HK-2 (cell line): ENCODE measurements around the gene RAB11B.
"Not testable (repeated sequence)": the region's sequence is repeated elsewhere in the genome, so short reads cannot be mapped to it uniquely, and the experiment has no call there.

Experiments used
- DNase-seq: peaks from one replicate; pipeline ENCODE4 v3.0.0-alpha.2; 2018; ENCODE audit not compliant: unreplicated experiment

The RAB11B gene

DNA sequence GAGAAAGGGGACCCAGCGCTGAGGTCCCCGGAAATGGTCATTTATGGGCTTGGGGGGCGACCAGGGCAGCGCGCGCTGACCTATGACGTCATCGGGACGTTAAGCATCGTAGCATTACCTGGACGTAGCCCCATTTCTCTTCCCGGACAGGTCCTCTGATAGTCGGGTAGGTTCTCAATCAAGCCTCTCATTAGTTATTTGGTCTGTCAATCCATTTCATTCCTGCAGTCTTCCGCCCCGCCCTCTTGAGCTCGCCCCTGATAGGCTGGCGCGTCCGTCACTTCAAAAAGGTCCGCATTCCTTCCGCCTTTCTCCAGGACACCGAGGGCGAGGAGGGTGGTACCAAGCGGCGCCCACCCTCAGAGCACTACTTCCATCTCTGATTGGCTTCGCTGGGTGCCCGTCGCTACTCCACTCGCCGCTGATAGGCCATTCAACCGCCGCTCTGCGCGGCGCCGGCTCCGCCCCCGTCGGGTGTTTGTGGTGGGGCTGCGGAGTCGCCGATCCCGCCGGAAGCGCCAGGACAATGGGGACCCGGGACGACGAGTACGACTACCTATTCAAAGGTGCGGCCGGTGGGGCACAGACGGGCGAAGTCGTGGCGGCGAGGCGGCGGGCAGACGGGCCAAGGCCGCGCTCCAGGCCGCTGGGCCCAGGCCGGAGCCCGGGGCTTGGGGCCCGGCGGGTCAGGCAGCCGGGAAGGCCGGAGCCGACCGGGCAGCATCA lies at the start of gene RAB11B:
RAB11B (plus strand) TSS at position 470 of the 726 bp plus-strand sequence; CDS start at position 527, 57 bp downstream.
- peak; percentile 100 for DNase-seq

DNA sequence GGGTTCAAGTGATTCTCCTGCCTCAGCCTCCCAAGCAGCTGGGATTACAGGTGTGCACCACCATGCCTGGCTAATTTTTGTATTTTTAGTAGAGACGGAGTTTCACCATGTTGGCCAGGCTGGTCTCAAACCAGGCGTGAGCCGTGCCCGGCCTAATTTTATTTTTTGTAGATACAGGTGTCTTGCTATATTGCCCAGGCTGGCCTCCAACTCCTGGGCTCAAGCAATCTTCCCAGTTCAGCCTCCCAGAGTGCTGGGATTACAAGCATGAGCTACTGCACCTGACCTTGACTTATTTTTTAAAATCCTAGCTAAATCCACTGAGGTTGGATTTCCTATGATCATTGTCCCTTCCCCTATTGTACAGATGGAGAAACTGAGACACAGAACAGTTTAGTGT lies 48.7 kb upstream of the RAB11B start:
- DNase-seq = not testable (repeated sequence)

DNA sequence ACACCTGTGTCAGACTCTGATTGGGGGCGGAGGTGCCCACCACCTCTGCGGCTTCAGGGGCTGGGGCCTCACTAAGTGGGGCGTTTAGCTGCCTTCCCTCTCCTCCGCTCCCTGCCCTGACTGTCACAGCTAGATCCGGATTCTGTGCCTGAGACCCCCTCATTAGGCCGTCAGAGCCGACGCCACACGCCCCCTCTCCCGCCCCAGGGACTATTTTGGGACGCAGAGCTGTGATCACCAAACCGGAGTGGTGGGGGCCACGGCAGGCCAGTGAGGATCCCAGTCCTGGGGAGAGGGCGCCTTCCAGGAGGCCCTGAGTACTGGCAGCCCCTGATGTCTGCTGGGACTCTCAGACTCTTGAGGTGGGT lies 47.9 kb upstream of the RAB11B start:
- no peak for DNase-seq

DNA sequence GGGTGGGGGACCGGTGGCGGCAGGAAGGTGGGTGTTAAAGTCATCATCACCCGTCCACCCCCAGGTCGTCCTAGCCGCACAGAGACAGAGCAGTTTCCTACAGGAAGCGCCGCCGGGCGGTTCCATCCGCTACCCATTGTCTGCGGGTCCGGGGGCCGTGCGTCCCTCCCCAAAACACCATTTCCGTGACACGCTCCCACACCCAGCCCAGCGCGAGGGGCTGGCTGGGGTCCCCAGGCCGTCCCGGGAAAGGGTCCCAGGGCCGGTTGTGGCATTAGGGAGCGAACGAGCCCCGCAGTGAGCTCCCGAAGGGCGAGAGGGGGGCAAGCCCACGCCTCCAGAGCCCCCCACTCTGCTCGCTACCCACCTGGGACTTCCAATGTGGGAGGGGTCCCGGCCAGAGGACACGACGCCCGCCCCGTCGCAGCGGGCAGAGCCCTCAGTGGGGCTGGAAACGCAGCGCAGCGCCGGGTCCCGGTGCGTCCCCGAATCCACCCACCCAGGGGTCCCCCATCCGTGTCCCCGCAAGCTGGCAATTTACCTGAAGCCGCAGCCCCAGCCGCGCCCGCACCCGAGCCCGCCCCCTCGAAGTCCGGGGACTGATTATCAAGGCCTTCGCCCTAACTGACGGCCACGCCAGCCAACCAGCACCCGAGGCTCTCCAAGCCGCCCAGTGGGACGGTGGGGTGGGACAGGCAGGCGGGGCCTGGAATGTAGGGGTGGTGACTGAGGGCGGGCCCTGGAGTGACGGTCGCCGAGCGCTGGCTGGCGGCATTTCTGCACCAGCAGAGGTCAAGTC lies 47.3 kb upstream of the RAB11B start, which contains the start of gene KANK3:
KANK3 (minus strand) TSS at position 579 of the 799 bp plus-strand sequence. CDS start 5,434 bp downstream, outside the sequence.
- peak; percentile 94 for DNase-seq

DNA sequence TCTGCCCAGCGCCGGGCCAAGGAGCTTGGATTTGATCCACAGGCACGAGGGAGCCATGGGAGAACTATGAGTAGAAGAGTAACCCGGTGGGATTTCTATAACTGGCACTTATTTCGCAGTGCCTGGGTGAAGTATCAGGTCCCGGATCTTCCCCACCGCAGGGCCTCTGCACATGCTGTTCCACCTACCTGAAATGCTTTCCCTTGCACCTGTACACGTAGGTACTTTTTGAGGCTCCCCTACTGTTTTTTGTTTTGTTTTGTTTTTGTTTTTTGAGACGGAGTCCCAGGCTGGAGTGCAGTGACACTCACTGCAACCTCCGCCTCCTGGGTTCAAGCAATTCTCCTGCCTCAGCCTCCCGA lies 46.7 kb upstream of the RAB11B start:
- DNase-seq = no peak

DNA sequence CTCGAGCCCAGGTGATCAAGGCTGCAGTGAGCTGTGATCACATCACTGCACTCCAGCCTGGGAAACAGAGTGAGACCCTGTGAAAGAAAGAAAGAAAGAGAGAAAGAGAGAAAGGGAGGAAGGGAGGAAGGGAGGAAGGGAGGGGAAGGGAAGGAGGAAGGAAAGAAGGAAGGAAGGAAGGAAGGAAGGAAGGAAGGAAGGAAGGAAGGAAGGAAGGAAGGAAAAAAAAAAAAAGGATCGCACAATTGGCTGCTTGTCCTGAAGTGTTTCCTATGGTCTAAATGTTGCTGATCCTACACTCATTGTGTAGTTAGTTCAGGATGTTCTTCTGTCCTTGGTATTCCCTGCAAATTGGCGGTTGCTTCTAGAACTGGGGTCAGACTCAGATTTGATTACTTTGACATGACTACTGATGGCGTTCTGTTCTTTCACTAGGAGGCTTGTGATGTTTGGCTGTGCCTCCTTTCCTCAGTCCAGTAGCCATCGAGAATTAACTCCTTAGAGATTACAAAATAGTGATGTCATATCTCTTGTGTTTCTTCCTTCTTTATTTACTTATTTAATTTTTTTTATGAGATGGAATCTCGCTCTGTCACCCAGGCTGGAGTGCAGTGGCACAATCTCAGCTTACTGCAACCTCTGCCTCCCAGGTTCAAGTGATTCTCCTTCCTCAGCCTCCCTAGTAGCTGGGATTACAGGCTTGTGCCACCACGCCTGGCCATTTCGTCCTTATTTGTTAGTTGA lies 40.4 kb upstream of the RAB11B start:
- not testable (repeated sequence) for DNase-seq

DNA sequence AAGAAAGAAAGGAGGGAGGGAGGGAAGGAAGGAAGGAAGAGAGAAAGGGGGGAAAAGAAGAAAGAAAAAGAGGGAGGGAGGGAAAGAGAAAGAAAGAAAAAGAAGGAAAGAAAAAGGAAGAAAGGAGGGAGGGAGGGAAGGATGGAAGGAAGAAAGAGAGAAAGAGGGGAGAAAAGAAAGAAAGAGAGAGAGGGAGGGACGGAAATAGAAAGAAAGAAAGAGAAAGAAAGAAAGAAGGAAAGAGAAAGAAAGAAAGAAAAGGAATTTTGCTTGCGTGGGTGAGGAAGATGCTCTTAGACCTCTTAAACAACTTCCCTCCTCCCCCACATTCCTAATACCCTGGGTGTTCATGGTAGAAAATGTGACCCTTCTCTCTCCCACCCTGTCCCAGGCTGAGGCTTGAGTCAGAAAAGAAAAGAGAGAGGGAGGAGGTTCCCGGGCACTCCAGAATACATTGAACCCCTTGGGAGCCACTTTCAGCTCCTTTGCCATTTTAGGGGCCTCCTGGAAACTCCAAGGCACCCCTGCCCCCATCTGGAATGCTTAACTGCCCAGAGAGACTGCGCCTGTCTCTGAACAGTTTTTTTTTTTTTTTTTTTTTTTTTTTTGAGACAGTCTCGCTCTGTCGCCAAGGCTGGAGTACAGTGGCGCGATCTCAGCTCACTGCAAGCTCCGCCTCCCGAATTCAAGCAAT lies 37.9 kb upstream of the RAB11B start:
- DNase-seq = no peak

DNA sequence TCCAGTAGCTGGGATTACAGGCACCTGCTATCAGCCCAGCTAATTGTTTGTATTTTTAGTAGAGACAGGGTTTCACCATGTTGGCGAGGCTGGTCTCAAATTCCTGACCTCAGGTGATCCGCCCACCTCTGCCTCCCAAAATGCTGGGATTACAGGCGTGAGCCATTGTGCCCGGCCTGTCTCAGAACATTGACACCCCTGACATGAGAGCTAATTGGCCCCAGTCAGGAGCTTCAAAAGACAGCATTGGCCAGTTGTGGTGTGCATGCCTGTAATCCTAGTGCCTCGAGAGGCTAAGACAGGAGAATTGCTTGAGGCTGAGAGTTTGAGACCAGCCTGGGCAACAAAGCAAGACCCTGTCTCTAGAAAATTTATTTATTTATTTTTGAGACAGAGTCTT lies 37.3 kb upstream of the RAB11B start:
- not testable (repeated sequence) for DNase-seq

DNA sequence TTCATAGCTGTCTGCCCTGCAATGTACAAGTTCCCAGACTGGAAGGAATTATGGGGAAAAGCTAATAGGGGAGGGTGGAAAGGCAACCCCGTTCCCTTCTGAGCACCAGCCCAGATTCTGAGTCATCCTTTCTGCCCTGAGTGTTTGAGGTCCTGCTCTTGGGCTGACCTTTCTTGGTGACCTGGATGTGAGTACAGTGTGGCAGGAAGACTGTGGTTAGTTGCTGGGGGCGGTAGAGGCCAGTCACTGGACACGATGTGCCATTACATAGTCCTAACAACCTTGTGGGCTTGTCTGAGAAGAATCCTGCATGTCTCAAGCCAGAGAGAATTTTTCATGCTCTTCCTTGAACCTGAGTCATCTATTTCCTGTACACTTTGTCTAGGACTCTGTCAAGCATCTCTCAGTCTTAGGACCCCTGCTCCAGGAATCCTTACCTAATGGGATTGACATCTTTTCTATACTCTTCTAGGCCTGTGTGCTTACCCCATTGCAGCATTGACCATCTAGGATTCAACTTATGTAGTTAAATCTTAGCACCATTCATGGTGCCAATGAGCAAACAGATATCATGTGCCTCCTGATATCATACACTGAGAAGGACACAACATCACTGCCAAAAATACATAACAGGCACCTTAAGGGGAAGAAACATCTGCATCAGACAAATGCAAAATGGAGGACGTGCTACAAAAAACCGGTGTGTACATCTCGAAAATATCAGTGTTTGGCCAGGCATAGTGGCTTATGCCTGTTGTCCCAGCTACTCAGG lies 34.3 kb upstream of the RAB11B start:
- DNase-seq = peak; percentile 91

DNA sequence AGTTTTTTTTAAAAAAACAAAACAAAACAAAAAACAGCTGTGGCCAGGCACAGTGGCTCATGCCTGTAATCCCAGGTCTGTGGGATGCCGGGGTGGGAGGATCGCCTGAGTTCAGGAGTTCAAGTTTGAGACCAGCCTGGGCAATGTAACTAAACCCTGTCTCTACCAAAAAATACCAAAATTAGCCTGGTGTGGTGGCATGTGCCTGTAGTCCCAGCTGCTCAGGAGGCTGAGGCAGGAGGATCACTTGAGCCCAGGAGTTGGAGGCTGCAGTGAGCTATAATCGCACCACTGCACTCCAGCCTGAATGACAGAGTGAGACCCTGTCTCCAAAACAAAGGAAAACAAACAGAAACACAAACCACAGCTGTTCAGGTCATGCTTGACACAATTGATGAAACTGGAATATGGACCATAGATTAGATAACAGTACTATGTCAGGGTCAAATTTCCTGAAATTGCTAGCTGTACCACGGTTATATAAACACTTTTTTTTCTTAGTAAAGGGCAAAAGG lies 33.1 kb upstream of the RAB11B start:
- DNase-seq = no peak

DNA sequence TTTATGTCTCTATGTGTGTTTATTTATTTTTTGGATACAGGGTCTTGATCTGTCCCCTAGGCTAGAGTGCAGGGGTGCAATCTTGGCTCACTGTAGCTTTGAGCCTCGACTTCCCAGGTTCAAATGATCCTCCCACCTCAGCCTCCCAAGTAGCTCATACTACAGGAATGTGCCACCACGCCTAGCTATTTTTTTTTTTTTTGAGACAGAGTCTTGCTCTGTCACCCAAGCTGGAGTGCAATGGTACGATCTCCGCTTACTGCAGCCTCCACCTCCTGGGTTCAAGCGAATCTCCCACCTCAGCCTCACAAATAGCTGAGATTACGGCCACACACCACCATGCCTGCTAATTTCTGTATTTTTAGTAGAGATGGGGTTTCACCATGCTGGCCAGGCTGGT lies 31.2 kb upstream of the RAB11B start:
- DNase-seq = no peak

DNA sequence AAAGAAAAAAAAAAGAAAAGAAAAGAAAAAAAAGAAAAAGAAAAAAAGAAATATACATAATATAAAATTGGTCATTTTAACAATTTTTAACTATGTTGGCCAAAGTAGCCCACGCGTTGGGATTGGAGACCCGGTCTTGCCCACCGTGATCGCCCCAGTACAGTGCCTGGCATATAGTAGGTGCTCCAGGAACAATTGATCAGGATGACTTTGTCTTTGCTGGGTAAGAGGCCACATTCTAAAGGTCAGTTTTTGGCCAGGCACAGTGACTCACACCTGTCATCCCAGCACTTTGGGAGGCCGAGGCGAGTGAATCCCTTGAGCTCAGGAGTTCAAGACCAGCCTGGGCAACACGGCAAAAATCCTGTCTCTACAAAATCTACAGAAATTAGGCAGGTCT lies 30.0 kb upstream of the RAB11B start:
- DNase-seq = no peak

DNA sequence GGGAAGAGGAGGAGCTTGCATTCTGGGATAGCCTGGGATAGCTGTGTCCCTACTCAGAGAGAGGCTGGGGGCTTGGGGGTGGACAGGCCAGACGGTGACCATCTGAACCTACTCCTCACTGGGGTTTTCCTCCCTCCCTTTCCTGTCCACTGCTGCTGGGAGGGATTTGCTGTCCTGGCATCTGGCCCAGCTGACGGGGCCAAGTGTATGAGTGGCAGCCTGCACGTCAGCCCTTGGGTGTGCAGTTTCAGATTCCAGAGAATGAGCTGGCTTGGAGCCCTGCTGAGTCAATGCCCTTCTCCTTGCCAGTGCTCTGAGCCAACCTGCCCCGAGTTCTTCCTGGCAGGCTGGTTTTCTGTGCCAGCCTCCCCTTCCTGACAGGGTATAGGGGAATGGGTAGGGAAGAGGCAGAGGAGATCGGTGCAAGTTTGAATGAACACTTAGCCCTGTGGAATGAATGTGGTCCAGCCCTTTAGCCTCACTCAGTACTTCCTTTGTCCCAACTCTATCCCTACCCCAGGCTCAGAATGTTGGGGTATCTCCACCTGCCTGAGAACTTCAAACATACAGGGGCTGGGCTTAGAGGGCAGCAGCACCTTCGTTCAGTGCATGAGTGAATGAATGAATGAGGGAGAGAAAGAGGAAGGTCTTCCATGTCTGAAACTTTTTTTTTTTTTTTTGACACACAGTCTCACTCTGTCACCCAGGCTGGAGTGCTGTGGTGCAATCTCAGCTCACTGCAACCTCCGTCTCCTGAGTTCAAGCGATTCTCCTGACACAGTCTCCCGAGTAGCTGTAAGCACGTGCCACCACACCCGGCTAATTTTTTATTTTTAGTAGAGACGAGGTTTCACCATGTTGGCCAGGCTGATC lies 28.0 kb upstream of the RAB11B start:
- DNase-seq = peak; percentile 95

DNA sequence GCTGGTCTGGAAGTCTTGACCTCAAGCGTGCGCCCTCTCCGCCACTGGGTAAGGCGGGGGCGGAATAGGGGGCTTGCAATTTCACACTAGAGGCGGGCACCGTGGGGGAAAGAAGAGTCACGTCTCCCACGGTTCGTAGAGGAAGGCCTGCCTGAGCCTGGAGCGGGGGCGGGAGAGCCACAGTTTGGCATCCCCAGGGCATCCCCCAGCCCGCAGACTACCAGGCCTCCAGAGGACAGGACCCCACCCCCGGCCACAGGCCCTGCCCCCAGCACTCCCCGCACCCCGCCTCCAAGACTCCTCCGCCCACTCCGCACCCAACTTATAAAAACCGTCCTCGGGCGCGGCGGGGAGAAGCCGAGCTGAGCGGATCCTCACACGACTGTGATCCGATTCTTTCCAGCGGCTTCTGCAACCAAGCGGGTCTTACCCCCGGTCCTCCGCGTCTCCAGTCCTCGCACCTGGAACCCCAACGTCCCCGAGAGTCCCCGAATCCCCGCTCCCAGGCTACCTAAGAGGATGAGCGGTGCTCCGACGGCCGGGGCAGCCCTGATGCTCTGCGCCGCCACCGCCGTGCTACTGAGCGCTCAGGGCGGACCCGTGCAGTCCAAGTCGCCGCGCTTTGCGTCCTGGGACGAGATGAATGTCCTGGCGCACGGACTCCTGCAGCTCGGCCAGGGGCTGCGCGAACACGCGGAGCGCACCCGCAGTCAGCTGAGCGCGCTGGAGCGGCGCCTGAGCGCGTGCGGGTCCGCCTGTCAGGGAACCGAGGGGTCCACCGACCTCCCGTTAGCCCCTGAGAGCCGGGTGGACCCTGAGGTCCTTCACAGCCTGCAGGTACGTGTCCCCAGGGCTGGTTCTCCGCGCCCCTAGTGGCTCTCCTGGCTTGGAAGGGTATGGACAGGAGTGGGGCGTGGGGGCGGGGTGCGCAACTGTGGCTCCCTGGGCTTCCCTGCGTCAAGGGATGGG lies 26.1 kb upstream of the RAB11B start, which contains the start of gene ANGPTL4:
ANGPTL4 (plus strand) TSS at position 353 of the 969 bp plus-strand sequence; CDS start at position 520, 167 bp downstream.
- DNase-seq = peak; percentile 84

DNA sequence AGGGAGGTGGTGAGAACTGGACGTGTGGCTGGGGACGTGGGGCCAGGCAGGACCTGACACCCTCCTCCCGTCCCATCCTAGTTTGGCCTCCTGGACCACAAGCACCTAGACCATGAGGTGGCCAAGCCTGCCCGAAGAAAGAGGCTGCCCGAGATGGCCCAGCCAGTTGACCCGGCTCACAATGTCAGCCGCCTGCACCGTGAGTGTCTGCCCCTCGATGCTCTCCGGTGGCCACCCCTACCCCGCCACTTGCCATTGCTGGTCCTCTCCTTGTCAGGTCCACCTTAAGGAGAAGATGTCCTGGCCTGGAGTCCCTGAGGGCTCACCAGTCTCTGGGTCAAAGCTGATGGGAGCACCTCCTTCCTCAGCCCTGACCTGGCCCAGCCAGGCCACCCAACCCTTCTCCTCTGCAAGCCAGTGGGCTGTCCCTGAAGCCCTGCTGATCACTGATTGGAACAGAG lies 24.0 kb upstream of the RAB11B start:
- no peak for DNase-seq

DNA sequence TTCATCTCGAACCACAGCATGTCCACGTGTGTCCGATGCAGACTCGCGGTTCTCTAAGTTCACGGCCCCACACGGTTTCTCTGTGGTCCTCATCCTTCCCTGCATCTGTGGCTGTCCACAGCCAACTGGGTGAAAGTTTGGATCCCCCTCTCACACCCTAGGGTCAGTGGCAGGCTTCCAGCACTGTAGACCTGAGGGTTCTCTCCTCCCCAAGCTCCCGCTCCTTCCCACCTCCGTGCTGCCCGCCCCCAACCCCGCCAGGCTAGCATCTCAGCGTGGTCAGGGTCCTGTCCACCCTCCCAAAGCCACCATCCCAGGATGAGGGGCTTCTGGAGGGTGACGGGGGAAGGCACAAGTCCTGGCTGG lies 23.2 kb upstream of the RAB11B start:
- no peak for DNase-seq

DNA sequence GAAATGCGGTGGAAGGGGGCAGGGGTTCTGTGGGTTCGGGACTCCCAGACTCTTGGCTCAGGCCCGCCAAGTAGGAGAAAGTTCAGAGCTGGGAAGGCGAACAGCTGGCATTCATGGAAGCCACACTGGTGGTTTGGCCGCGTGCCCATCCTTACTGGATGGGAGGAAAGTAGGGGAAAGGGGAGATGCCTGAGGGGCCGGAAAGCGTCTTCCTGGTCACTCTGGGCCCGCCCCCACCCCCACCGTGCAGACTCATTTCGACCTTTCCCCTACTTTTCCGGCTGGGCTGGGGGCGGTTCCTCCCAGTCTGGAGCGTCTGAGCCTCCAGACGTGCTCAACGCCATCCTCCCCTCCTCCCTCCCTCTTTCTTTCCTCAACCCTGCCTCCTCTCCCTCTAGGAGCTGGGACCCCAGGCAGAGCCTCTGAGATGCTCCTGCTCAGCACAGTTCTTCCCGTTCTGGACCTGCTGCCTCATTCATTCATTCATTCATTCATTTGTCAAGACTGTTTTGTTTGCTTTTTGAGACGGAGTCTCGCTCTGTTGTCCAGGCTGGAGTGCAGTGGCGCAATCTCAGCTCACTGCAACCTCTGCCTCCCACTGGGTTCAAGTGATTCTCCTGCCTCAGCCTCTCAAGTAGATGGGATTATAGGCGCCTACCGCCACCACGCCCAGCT lies 22.7 kb upstream of the RAB11B start:
- DNase-seq = peak; percentile 97
